SK-N-SH (cell line): ENCODE results near the gene FBN2.

Source experiments
- EP300 ChIP-seq, 2 experiments: IDR thresholded peaks; 2 replicates each; pipeline versions ENCODE4 v1.4.0 to v1.6.1; 2012; ENCODE audit warnings: borderline replicate concordance in 1 of 2, low read depth in 1 of 2, low read length in 1 of 2
- JUND ChIP-seq: IDR thresholded peaks from 2 replicates; pipeline ENCODE4 v1.4.0; 2012
- MEF2A ChIP-seq: IDR thresholded peaks from 2 replicates; pipeline ENCODE4 v1.4.0; 2012; ENCODE audit warnings: low read depth, borderline replicate concordance
- TAF1 ChIP-seq: IDR thresholded peaks from 2 replicates; pipeline ENCODE4 v1.6.1; 2012; ENCODE audit warnings: low read depth, mild to moderate bottlenecking, low read length, moderate library complexity, borderline replicate concordance
- TF ChIP-seq, protein P1 (sequence below): fragments of 200-600 bp; sonication (generic); IDR thresholded peaks from 2 replicates; pipeline ENCODE4 v1.6.1; 2017; ENCODE audit warnings: antibody characterized with exemption, mild to moderate bottlenecking, moderate library complexity
- TF ChIP-seq, protein P2 (sequence below): fragments of 150-350 bp; IDR thresholded peaks from 2 replicates; pipeline ENCODE4 v1.6.1; 2017; ENCODE audit warnings: antibody characterized with exemption, low read length, low read depth, borderline replicate concordance

DNA sequence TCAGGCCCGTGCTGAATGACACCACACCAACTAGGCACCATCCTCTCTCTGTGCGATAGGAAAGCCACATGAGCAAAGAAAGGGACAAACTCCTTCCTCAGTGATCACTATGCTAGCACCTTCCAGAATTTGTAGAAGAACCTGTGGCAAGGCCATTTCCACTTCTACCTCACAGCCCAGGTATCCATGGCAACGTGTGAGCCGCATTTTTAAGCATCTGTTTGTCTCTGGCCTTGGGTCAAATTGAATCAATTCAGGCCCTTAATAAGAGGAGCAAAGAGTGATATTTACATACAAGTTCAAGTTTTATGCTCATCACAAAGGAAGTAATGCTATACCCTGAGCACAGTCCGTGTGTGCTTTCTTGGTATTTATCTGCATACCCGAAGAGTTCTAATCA is 275.1 kb downstream of the FBN2 start:
- TF ChIP-seq, protein P1, sequence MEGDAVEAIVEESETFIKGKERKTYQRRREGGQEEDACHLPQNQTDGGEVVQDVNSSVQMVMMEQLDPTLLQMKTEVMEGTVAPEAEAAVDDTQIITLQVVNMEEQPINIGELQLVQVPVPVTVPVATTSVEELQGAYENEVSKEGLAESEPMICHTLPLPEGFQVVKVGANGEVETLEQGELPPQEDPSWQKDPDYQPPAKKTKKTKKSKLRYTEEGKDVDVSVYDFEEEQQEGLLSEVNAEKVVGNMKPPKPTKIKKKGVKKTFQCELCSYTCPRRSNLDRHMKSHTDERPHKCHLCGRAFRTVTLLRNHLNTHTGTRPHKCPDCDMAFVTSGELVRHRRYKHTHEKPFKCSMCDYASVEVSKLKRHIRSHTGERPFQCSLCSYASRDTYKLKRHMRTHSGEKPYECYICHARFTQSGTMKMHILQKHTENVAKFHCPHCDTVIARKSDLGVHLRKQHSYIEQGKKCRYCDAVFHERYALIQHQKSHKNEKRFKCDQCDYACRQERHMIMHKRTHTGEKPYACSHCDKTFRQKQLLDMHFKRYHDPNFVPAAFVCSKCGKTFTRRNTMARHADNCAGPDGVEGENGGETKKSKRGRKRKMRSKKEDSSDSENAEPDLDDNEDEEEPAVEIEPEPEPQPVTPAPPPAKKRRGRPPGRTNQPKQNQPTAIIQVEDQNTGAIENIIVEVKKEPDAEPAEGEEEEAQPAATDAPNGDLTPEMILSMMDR: no peak
- TF ChIP-seq EP300 (IDR thresholded peaks at IDR 0.05; ENCODE audit: borderline replicate concordance in 1 of 2, low read depth in 1 of 2, low read length in 1 of 2) (no peak), TAF1 (no peak), MEF2A (no peak), JUND (no peak)
- TF ChIP-seq, protein P2, sequence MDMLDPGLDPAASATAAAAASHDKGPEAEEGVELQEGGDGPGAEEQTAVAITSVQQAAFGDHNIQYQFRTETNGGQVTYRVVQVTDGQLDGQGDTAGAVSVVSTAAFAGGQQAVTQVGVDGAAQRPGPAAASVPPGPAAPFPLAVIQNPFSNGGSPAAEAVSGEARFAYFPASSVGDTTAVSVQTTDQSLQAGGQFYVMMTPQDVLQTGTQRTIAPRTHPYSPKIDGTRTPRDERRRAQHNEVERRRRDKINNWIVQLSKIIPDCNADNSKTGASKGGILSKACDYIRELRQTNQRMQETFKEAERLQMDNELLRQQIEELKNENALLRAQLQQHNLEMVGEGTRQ: no peak
